Activated B cell treated with CpG ODN at 0.5 μM for 24 hours (primary cell): ENCODE measurements around the gene KARS1. TPM values are rescaled to one million over a fixed set of nuclear protein-coding genes. Genes with fewer than 3 reads are reported as not detected.

Experiments
- ATAC-seq: fragments of 200-7000 bp; cut with Tn5 transposase; one replicate; pipeline ENCODE4 v1.10.0; 2021; ENCODE audit warnings: low read depth, mild to moderate bottlenecking, moderate library complexity
- CTCF ChIA-PET: fragments of 350-600 bp; sonication (Branson Sonifier 250); formaldehyde crosslinking; loops from one replicate; lab custom pipeline; 2021; ENCODE audit warnings: antibody characterized with exemption; lab: Charles Lee
- POLR2A ChIA-PET: fragments of 350-600 bp; sonication (Branson Sonifier 250); formaldehyde crosslinking; loops from one replicate; lab custom pipeline; 2021; ENCODE audit warnings: antibody characterized with exemption; lab: Charles Lee
- DNase-seq: peaks from one replicate; pipeline ENCODE4 v3.0.0; 2022
- H3K27ac Mint-ChIP-seq: one replicate; pipeline ENCODE4 v1.8.0; 2020; ENCODE audit warnings: mixed read lengths
- H3K27me3 Mint-ChIP-seq: one replicate; pipeline ENCODE4 v1.8.0; 2021; ENCODE audit warnings: mixed read lengths
- H3K36me3 Mint-ChIP-seq: one replicate; pipeline ENCODE4 v1.8.0; 2021; ENCODE audit warnings: low read depth, mixed read lengths
- H3K4me1 Mint-ChIP-seq: one replicate; pipeline ENCODE4 v1.8.0; 2021; ENCODE audit warnings: mixed read lengths
- H3K4me3 Mint-ChIP-seq: one replicate; pipeline ENCODE4 v1.8.0; 2020; ENCODE audit warnings: mild to moderate bottlenecking, mixed read lengths
- H3K9me3 Mint-ChIP-seq: one replicate; pipeline ENCODE4 v1.8.0; 2020; ENCODE audit warnings: mixed read lengths
- CTCF ChIP-seq: fragments of 200-600 bp; IDR thresholded peaks from one replicate; pipeline ENCODE4 v1.8.0; 2022; ENCODE audit warnings: antibody characterized with exemption, mild to moderate bottlenecking
- intact Hi-C: fragments of 100-400 bp; cut with micrococcal nuclease; formaldehyde crosslinking; loops from one replicate; pipeline ENCODE4 v1.15.1; 2024
- total RNA-seq: library from RNA; stranded (reverse); gene quantifications from 2 replicates; pipeline ENCODE4 v1.2.3, GENCODE V29; 2022

KARS1 gene
- total RNA-seq, 1 donor from 2014 or later, result 166 TPM

- no peak overlapping the region for H3K27ac Mint-ChIP-seq
- peaks cover 17% of the 10 kb centered on the region for H3K4me1 Mint-ChIP-seq
Measured at GRCh38 chr16:75640598-75640997, 6.9 kb downstream of the KARS1 start.

GRCh38 chr16:75635036-75635435 is 12.4 kb downstream of the KARS1 start:
- intact Hi-C loops, result no loop called here
- TF ChIP-seq CTCF, result no peak
- ATAC-seq (no peak), DNase-seq (no peak)
- Mint-ChIP-seq H3K4me3 (no peak overlapping the region), H3K9me3 (no peaks in the 10 kb centered on the region), H3K4me1 (no peaks in the 10 kb centered on the region), H3K36me3 (peaks cover 89% of the 10 kb centered on the region), H3K27ac (no peak overlapping the region), H3K27me3 (no peaks in the 10 kb centered on the region)
- ChIA-PET CTCF (no interaction called here), POLR2A (no interaction called here)

More at GRCh38 chr16:75640598-75640997, 6.9 kb downstream of the KARS1 start:
- H3K36me3 Mint-ChIP-seq, result peaks cover 92% of the 10 kb centered on the region
- intact Hi-C loops, result no loop called here
- H3K27me3 Mint-ChIP-seq, result no peaks in the 10 kb centered on the region
- TF ChIP-seq CTCF, result no peak
- ChIA-PET POLR2A (interaction anchor here (1.8 kb wide), 1 partner anchor 18 kb away, joined by 10 read pairs; the partner anchor contains the start of gene ADAT1), CTCF (no interaction called here)
- ATAC-seq (no peak), DNase-seq (no peak)
- no peak overlapping the region for H3K4me3 Mint-ChIP-seq
- no peaks in the 10 kb centered on the region for H3K9me3 Mint-ChIP-seq

GRCh38 chr16:75632857-75633256 is 14.6 kb downstream of the KARS1 start:
- CTCF ChIA-PET, result no interaction called here

GRCh38 chr16:75630052-75630451 is 17.4 kb downstream of the KARS1 start:
- no peak for TF ChIP-seq CTCF
- Mint-ChIP-seq H3K4me3 (no peak overlapping the region), H3K27me3 (no peaks in the 10 kb centered on the region), H3K27ac (no peak overlapping the region), H3K9me3 (no peaks in the 10 kb centered on the region), H3K4me1 (no peaks in the 10 kb centered on the region), H3K36me3 (peaks cover 87% of the 10 kb centered on the region)
- intact Hi-C loops, result no loop called here
- CTCF ChIA-PET, result no interaction called here
- no peak for DNase-seq
- ATAC-seq, result no peak
- POLR2A ChIA-PET, result interaction anchor here (0.8 to 1.3 kb wide), 2 partner anchors 19 to 128 kb away, joined by 4 to 6 read pairs; no protein-coding TSS in a partner anchor

More at GRCh38 chr16:75632857-75633256, 14.6 kb downstream of the KARS1 start:
- TF ChIP-seq CTCF, result no peak
- no peaks in the 10 kb centered on the region for H3K4me1 Mint-ChIP-seq
- ATAC-seq (no peak), DNase-seq (no peak)
- intact Hi-C loops, result no loop called here
- peaks cover 91% of the 10 kb centered on the region for H3K36me3 Mint-ChIP-seq
- H3K4me3 Mint-ChIP-seq, result no peak overlapping the region
- no peaks in the 10 kb centered on the region for H3K9me3 Mint-ChIP-seq
- no peaks in the 10 kb centered on the region for H3K27me3 Mint-ChIP-seq
- POLR2A ChIA-PET, result interaction anchor here (0.7 to 1.5 kb wide), 2 partner anchors 10 to 200 kb away, joined by 5 read pairs; partner anchors contain the start of gene ADAT1
- no peak overlapping the region for H3K27ac Mint-ChIP-seq

- H3K9me3 Mint-ChIP-seq, result no peaks in the 10 kb centered on the region
- no peak overlapping the region for H3K4me3 Mint-ChIP-seq
- ATAC-seq (no peak), DNase-seq (no peak)
- intact Hi-C loops, result no loop called here
- ChIA-PET POLR2A (no interaction called here), CTCF (no interaction called here)
- H3K27ac Mint-ChIP-seq, result no peak overlapping the region
- no peaks in the 10 kb centered on the region for H3K27me3 Mint-ChIP-seq
- peaks cover 82% of the 10 kb centered on the region for H3K36me3 Mint-ChIP-seq
- no peaks in the 10 kb centered on the region for H3K4me1 Mint-ChIP-seq
- TF ChIP-seq CTCF, result no peak
Measured at GRCh38 chr16:75629132-75629531, 18.3 kb downstream of the KARS1 start.
